ENCODE measurements around the gene RASSF5. TPM values are rescaled to one million over a fixed set of nuclear protein-coding genes. Genes with fewer than 3 reads are reported as not detected.

RASSF5 gene
- total RNA-seq, 2 experiments from 2014 or later, result 215 to 218 TPM

- Mint-ChIP-seq H3K27me3 (no peaks in the 10 kb centered on the region), H3K4me1 (ENCODE audit: low read depth) (peaks cover 95% of the 10 kb centered on the region), H3K36me3 (ENCODE audit: low read depth) (peaks cover 97% of the 10 kb centered on the region), H3K4me3 (peak overlapping the region; percentile 96), H3K9me3 (no peaks in the 10 kb centered on the region), H3K27ac (peak overlapping the region; percentile 100)
- DNase-seq (no peak), ATAC-seq (no peak)
- ChIA-PET POLR2A (interaction anchor here (0.9 to 30.6 kb wide), 5 partner anchors 5 to 96 kb away, joined by 3 to 1021 read pairs (median 4); partner anchors contain the start of gene IKBKE), CTCF (interaction anchor here (1.0 to 24.5 kb wide), 6 partner anchors 11 to 76 kb away, joined by 3 to 583 read pairs (median 10); no protein-coding TSS in a partner anchor)
- intact Hi-C loops (cut with micrococcal nuclease), result no loop called here
- no peak for TF ChIP-seq CTCF (IDR thresholded peaks at IDR 0.05)
Measured at GRCh38 chr1:206565995-206566394, 58.7 kb downstream of the RASSF5 start.

DNA sequence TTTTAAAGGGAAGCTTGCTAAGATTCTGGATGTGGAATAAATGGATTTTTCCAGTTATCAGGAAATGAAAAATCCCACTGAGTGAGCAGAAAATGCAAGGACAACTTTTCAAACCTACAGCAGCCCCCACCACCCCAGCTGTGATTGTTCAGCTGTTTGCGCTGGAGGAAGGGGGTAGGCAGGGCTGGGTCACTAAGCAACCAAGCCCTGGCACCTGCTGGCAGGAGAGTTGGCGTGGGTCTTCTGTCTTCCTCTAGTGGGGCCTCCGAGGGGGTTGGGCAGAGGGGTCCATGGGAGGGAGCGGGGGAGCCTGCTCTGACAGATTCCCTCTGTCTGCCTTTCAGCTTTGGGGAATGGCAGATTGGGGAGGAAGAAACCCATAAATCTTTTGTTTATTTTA lies 59.7 kb downstream of the RASSF5 start:
- Mint-ChIP-seq H3K36me3 (ENCODE audit: low read depth) (peaks cover 97% of the 10 kb centered on the region), H3K4me3 (peak overlapping the region; percentile 96), H3K27me3 (no peaks in the 10 kb centered on the region), H3K4me1 (ENCODE audit: low read depth) (peaks cover 96% of the 10 kb centered on the region), H3K27ac (peak overlapping the region; percentile 100), H3K9me3 (no peaks in the 10 kb centered on the region)
- ChIA-PET CTCF (interaction anchor here (0.7 to 24.5 kb wide), 6 partner anchors 12 to 88 kb away, joined by 3 to 583 read pairs (median 10); no protein-coding TSS in a partner anchor), POLR2A (interaction anchor here (0.9 to 30.6 kb wide), 3 partner anchors 6 to 28 kb away, joined by 3 to 1021 read pairs (median 1021); no protein-coding TSS in a partner anchor)
- TF ChIP-seq CTCF (IDR thresholded peaks at IDR 0.05), result no peak
- intact Hi-C loops (cut with micrococcal nuclease), result no loop called here
- ATAC-seq (no peak), DNase-seq (no peak)

DNA sequence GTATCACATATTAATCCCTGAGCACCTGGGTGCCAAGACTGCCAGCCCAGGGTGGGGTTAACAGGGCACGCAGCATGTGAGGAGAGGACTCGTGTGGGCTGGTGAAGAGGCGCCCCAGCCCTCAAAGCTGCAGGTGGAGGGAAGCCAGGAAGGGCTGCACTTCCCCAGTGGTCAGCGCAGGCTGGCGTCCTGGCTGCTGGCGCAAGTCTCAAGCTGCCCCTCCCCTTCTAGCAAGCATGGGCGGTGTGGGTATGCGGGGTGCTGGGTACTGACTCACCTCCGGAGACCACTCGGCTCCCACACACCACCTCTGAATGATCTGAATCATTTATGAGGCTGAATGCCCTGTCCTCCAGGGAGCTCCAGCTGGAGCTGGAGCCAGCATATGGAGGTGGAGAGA lies 60.9 kb downstream of the RASSF5 start:
- Mint-ChIP-seq H3K36me3 (ENCODE audit: low read depth) (peaks cover 97% of the 10 kb centered on the region), H3K27me3 (no peaks in the 10 kb centered on the region), H3K4me1 (ENCODE audit: low read depth) (peaks cover 97% of the 10 kb centered on the region)

GRCh38 chr1:206568779-206569352 lies 61.5 kb downstream of the RASSF5 start:
- H3K4me1 Mint-ChIP-seq (ENCODE audit: low read depth), result peaks cover 97% of the 10 kb centered on the region
- CTCF ChIA-PET, result interaction anchor here (1.0 to 24.5 kb wide), 6 partner anchors 11 to 79 kb away, joined by 3 to 583 read pairs (median 6); partner anchors contain the start of gene EIF2D
- POLR2A ChIA-PET, result interaction anchor here (1.0 to 30.6 kb wide), 4 partner anchors 6 to 43 kb away, joined by 3 to 1021 read pairs (median 512); partner anchors contain the start of gene EIF2D

More for the DNA sequence above, 60.9 kb downstream of the RASSF5 start:
- DNase-seq (peak; percentile 73), ATAC-seq (peak; percentile 61)
- intact Hi-C loops (cut with micrococcal nuclease), result no loop called here
- no peak for TF ChIP-seq CTCF (IDR thresholded peaks at IDR 0.05)
- ChIA-PET POLR2A (interaction anchor here (1.0 to 30.6 kb wide), 4 partner anchors 6 to 44 kb away, joined by 3 to 1021 read pairs (median 512); partner anchors contain the start of gene EIF2D), CTCF (interaction anchor here (1.0 to 24.5 kb wide), 6 partner anchors 11 to 78 kb away, joined by 3 to 583 read pairs (median 6); partner anchors contain the start of gene EIF2D)
- Mint-ChIP-seq H3K9me3 (no peaks in the 10 kb centered on the region), H3K27ac (peak overlapping the region; percentile 100), H3K4me3 (peak overlapping the region; percentile 96)

More at GRCh38 chr1:206568779-206569352, 61.5 kb downstream of the RASSF5 start:
- DNase-seq (peak; percentile 56), ATAC-seq (peak; percentile 37)
- Mint-ChIP-seq H3K4me3 (peak overlapping the region; percentile 96), H3K9me3 (no peaks in the 10 kb centered on the region), H3K27me3 (no peaks in the 10 kb centered on the region), H3K27ac (peak overlapping the region; percentile 100), H3K36me3 (ENCODE audit: low read depth) (peaks cover 97% of the 10 kb centered on the region)
- intact Hi-C loops (cut with micrococcal nuclease), result no loop called here
- TF ChIP-seq CTCF (IDR thresholded peaks at IDR 0.05), result no peak

Measured in activated CD8-positive, alpha-beta T cell treated with anti-CD3 and anti-CD28 coated beads for 36 hours (primary cell).